ENCODE data around the gene ZNF804A.
"Not testable (repeated sequence)": the region's sequence is repeated elsewhere in the genome, so short reads cannot be mapped to it uniquely, and the experiment has no call there.

ZNF804A gene

DNA sequence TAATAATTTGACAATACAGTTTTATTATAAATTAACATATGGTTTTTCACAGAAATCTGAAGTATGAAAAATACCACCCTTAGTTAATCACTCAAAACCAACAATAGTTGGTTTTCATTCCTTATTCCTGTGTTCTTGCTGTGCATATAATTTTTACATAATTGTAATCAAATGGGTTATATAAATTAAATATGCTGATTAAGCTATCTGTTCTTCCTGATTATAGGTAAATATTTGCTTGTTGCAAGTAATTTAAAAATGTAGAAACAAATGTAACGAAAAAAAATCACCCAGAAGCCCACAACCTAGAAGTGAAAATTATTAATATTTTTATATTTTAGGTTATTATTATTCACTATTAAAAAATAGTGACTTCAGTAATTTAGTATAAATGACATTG is 98.3 kb downstream of the ZNF804A start:
- in situ Hi-C loops (cut with MboI; ENCODE audit: low sequenced_read_pairs): no loop called here
- Histone ChIP-seq H3K4me1 (0 out of 2 replicates have a peak, but pooled peaks cover 2% of the 10 kb centered on the region), H3K4me3 (no peak overlapping the region), H3K27me3 (ENCODE audit: low read depth) (no peaks in the 10 kb centered on the region), H3K36me3 (replicated peaks) (no peaks in the 10 kb centered on the region), H3K9me3 (no peaks in the 10 kb centered on the region)
- no peak for DNase-seq (ENCODE audit: low spot score in 2 of 2)

DNA sequence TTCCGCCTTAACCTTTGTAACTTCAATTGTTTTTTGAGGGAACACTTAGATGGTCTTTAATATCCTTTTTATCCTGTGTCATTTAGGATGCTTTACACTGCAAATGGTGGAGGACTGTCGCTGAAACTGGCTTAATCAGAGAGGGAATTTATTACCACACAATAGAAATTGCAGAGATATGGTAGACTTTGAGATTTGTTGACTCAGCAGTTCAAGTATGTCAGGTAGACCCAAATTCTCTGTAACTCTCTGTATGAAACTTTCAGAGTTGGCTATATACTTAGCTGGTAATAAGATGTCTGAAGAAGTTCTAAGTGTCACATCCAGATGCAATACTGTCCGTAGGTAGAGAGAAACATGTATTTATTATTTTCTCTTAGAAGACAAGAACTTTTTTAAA is 100.1 kb downstream of the ZNF804A start:
- DNase-seq (ENCODE audit: low spot score in 2 of 2): no peak
- H3K36me3 ChIP-seq (replicated peaks): no peaks in the 10 kb centered on the region
- H3K9me3 ChIP-seq: no peaks in the 10 kb centered on the region

DNA sequence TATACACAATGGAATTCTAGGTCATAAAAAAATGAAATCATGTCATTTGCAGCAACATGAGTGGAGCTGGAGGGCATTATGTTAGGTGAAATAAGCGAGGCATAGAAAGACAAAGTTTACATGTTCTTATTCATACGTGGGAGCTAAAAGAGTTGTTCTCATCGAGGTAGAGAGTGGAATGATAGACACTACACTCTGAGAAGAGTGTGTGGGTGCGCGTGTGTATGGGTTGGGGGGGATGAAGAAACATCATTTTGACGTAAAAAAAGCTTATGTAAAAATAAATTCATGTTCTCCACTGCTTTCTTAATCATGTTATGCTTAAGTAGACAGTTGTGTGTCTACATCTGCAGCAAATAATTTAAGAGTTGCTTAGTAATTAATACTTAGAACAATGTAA is 123.6 kb downstream of the ZNF804A start:
- in situ Hi-C loops (cut with MboI; ENCODE audit: low sequenced_read_pairs): no loop called here
- no peaks in the 10 kb centered on the region for H3K27me3 ChIP-seq (ENCODE audit: low read depth)
- H3K9me3 ChIP-seq: peaks cover 8% of the 10 kb centered on the region

More for the DNA sequence above, 100.1 kb downstream of the ZNF804A start:
- Histone ChIP-seq H3K4me3 (no peak overlapping the region), H3K27me3 (ENCODE audit: low read depth) (no peaks in the 10 kb centered on the region), H3K4me1 (0 out of 2 replicates have a peak, but pooled peaks cover 2% of the 10 kb centered on the region)
- in situ Hi-C loops (cut with MboI; ENCODE audit: low sequenced_read_pairs): no loop called here

DNA sequence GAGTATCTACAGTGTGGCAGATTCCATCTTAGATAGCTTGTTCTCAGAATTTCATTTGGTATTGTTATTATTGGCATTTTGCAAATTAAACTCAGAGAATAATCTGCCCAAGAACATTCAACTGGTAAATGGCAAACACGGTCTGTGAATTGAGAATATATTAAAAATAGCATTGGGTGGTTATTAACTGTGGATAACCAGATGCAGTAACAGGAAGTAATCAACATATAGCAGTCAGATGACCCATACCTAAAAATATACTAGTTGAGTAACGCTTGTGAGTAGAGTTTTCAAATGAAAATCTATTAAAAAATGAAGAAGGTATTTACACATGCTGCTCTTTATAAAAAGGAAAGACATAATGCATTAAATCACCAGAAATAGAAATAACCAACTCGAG is 129.5 kb downstream of the ZNF804A start:
- Histone ChIP-seq H3K4me3 (no peak overlapping the region), H3K36me3 (replicated peaks) (no peaks in the 10 kb centered on the region), H3K27me3 (ENCODE audit: low read depth) (no peaks in the 10 kb centered on the region), H3K4me1 (no peaks in the 10 kb centered on the region), H3K9me3 (no peaks in the 10 kb centered on the region)
- in situ Hi-C loops (cut with MboI; ENCODE audit: low sequenced_read_pairs): no loop called here
- DNase-seq (ENCODE audit: low spot score in 2 of 2): no peak

More for the DNA sequence above, 123.6 kb downstream of the ZNF804A start:
- no peaks in the 10 kb centered on the region for H3K4me1 ChIP-seq
- H3K36me3 ChIP-seq (replicated peaks): no peaks in the 10 kb centered on the region
- H3K4me3 ChIP-seq: no peak overlapping the region
- no peak for DNase-seq (ENCODE audit: low spot score in 2 of 2)

DNA sequence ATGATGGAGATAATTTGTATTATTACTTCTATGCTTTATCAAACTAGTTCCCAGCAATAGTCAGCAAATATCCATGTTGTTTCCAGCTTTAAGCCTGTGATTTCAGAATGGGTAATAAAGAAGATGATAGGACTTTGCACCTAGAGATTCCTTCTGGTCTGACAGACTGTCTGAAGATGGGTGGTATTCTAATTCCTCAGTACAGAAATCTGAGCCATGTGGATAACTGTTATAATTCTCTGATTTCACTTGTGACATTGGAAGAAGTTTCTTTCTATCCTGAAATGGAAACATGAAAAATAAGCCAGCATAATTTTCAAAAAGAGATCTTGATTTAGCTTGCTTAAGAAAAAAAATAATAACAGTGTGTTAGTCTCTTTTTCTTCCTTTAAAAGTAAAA is 130.1 kb downstream of the ZNF804A start:
- in situ Hi-C loops (cut with MboI; ENCODE audit: low sequenced_read_pairs): no loop called here

DNA sequence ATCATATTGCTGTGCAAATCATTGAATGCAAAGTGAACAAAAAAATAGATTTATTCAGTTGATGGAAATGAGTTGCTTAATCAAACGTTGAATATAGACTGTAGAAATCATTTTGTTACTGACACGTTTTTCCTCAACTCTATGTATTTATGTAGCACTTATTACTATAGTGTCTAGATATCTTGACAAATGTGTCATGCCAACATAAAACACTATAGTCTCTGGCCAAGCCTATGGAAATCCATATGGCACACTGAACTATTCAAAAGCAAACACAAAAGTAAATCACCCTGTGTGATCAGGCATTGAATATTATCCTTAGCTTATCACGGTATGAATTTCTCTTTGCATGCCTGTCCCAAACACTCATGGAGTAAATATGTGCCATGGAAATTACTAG is 131.3 kb downstream of the ZNF804A start:
- no peaks in the 10 kb centered on the region for H3K27me3 ChIP-seq (ENCODE audit: low read depth)
- no peaks in the 10 kb centered on the region for H3K4me1 ChIP-seq
- in situ Hi-C loops (cut with MboI; ENCODE audit: low sequenced_read_pairs): no loop called here
- DNase-seq (ENCODE audit: low spot score in 2 of 2): no peak
- no peaks in the 10 kb centered on the region for H3K36me3 ChIP-seq (replicated peaks)
- H3K9me3 ChIP-seq: no peaks in the 10 kb centered on the region
- no peak overlapping the region for H3K4me3 ChIP-seq

More for the DNA sequence above, 130.1 kb downstream of the ZNF804A start:
- H3K9me3 ChIP-seq: no peaks in the 10 kb centered on the region
- no peaks in the 10 kb centered on the region for H3K27me3 ChIP-seq (ENCODE audit: low read depth)
- H3K4me3 ChIP-seq: no peak overlapping the region
- no peaks in the 10 kb centered on the region for H3K36me3 ChIP-seq (replicated peaks)
- DNase-seq (ENCODE audit: low spot score in 2 of 2): no peak
- no peaks in the 10 kb centered on the region for H3K4me1 ChIP-seq

DNA sequence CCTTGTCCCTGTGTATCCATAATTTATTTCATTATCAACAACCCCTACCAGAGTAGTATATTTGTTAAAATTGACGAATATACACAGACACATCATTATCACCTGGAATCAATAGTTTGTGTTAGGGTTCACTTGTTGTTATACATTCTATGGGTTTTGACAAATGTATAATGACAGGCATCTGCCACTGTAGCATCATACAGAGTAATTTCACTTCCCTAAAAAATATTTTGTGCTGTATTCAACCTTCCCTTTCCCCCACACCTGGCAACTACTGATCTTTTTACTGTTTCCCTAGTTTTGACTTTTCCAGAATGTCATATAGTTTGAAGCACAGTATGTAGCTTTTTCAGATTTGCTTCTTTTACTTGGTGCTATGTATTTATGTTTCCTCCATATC is 132.0 kb downstream of the ZNF804A start:
- Histone ChIP-seq H3K4me1 (no peaks in the 10 kb centered on the region), H3K36me3 (replicated peaks) (no peaks in the 10 kb centered on the region), H3K9me3 (no peaks in the 10 kb centered on the region), H3K4me3 (no peak overlapping the region), H3K27me3 (ENCODE audit: low read depth) (no peaks in the 10 kb centered on the region)
- DNase-seq (ENCODE audit: low spot score in 2 of 2): no peak
- in situ Hi-C loops (cut with MboI; ENCODE audit: low sequenced_read_pairs): no loop called here

DNA sequence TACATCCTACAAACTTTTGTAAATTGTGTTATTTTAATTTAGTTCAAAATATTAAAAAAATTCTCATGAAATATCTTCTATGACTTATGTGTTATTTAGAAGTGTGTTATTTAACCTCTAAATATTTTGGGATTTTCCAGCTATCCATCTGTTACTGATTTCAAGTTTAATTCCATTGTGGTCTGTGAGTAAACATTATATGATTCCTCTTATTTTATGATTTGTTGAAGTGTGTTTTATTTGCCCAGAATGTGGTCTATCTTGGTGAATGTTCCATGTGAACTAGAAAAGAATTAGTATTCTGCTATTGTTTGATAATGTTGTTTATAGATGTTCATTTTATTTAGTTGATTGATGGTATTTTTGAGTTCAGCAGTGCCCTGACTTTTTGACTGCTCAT is 136.0 kb downstream of the ZNF804A start:
- no peak overlapping the region for H3K4me3 ChIP-seq
- no peaks in the 10 kb centered on the region for H3K36me3 ChIP-seq (replicated peaks)
- in situ Hi-C loops (cut with MboI; ENCODE audit: low sequenced_read_pairs): no loop called here
- H3K9me3 ChIP-seq: no peaks in the 10 kb centered on the region
- DNase-seq (ENCODE audit: low spot score in 2 of 2): no peak
- H3K4me1 ChIP-seq: no peaks in the 10 kb centered on the region
- H3K27me3 ChIP-seq (ENCODE audit: low read depth): no peaks in the 10 kb centered on the region

DNA sequence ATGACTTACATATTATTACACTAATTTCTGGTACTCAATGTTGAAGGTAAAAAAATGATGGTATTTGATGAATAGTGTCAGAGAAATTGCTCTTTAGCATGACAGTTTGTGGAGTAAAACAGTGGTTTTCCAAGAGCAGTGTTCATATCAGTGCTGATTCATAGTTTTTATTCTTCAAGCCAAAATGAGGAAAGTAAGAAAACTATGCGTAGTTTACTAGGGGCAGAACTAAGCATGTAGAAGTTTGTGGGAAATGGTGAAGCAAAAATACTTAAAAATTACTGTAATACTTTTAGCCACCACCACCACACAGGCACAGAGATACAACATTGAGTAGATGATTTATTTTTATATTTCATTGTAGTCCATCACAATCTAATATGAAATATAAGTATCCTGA is 137.3 kb downstream of the ZNF804A start:
- no peaks in the 10 kb centered on the region for H3K4me1 ChIP-seq
- no peak for DNase-seq (ENCODE audit: low spot score in 2 of 2)
- H3K27me3 ChIP-seq (ENCODE audit: low read depth): no peaks in the 10 kb centered on the region
- H3K4me3 ChIP-seq: no peak overlapping the region
- H3K9me3 ChIP-seq: no peaks in the 10 kb centered on the region
- in situ Hi-C loops (cut with MboI; ENCODE audit: low sequenced_read_pairs): no loop called here
- H3K36me3 ChIP-seq (replicated peaks): no peaks in the 10 kb centered on the region

DNA sequence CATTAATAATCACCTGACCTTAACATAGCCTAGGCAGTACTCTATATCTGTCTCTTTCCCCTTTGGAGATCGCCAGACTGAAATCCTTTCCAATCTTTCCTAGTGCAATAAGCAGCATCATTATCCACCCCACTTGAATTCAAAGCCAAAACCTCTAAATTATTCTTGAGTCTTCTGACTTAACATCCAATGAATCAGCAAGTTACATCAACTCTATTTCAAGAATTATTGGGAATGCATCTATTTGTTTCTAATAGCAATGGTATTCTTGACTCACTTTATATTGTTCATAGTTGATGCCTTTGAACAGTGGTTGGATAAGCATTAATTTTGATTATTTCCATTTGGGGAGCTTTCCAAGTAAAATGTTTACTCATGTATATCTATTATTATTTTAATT is 144.8 kb downstream of the ZNF804A start:
- H3K36me3 ChIP-seq (replicated peaks): no peaks in the 10 kb centered on the region
- in situ Hi-C loops (cut with MboI; ENCODE audit: low sequenced_read_pairs): no loop called here

DNA sequence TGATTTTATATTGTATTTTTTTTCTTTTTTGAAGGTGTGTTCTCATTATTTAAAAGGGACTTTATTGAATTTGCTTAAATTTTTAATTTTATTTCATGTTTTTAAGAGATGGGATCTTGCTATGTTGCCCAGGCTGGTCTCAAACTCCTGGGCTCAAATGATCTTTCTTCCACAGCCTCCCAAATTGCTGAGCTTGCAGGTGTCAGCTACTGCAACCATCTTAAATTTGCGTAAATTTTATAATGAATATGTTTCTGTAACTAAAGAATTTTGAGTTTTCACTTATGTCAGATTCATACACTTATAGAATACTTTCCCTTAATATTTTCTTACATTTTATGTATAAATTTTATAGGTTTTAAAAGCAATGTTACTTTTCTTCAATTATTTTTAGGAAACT is 157.8 kb downstream of the ZNF804A start:
- in situ Hi-C loops (cut with MboI; ENCODE audit: low sequenced_read_pairs): no loop called here
- Histone ChIP-seq H3K36me3 (replicated peaks) (no peaks in the 10 kb centered on the region), H3K27me3 (ENCODE audit: low read depth) (no peaks in the 10 kb centered on the region; the same call in 1 of the 2 replicates), H3K4me3 (no peak overlapping the region), H3K4me1 (no peaks in the 10 kb centered on the region), H3K9me3 (no peaks in the 10 kb centered on the region)
- DNase-seq (ENCODE audit: low spot score in 2 of 2): no peak

More for the DNA sequence above, 144.8 kb downstream of the ZNF804A start:
- Histone ChIP-seq H3K4me1 (no peaks in the 10 kb centered on the region), H3K27me3 (ENCODE audit: low read depth) (no peaks in the 10 kb centered on the region), H3K4me3 (no peak overlapping the region), H3K9me3 (no peaks in the 10 kb centered on the region)
- DNase-seq (ENCODE audit: low spot score in 2 of 2): no peak

DNA sequence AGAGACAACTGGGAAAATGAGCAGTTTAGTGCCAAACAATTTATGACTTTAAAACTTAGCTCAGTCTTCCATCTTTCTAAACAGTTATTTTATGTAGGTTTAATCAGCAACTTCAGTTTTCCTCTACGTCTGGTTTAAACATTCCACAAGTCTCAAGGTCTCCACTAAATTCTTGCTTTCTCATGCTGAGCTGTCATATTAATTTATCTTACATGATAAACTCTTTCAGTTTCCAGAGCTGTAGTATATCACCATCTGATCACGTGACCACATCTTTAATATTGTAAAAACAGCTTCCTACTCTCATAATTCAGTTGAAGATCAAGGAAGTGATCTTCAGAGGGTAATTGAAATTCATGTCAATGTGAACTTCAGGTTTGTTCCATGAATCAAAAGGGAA is 158.6 kb downstream of the ZNF804A start:
- DNase-seq (ENCODE audit: low spot score in 2 of 2): no peak
- H3K4me1 ChIP-seq: no peaks in the 10 kb centered on the region
- in situ Hi-C loops (cut with MboI; ENCODE audit: low sequenced_read_pairs): no loop called here

DNA sequence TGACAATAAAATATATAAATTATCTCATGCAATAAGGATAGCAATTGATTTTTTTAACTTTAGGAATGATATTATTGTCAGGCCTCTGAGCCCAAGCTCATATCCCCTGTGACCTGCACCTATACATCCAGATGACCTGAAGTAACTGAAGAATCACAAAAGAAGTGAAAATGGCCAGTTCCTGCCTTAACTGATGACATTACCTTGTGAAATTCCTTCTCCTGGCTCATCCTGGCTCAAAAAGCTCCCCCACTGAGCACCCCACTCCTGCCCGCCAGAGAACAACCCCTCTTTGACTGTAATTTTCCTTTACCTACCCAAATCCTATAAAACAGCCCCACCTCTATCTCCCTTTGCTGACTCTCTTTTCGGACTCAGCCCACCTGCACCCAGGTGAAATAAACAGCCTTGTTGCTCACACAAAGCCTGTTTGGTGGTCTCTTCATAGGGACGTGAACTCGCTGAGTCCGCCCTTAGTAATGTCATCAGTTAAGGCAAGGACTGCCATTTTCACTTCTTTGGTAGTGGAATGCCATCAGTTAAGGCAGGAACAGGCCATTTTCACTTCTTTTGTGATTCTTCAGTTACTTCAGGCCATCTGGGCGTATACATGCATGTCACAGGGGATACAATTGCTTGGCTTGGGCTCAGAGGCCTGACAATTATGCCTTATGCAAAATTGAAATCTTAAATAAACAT is 161.4 kb downstream of the ZNF804A start:
- H3K27me3 ChIP-seq (ENCODE audit: low read depth); DNase-seq (ENCODE audit: low spot score in 2 of 2); H3K4me3 ChIP-seq; H3K9me3 ChIP-seq; H3K4me1 ChIP-seq; H3K36me3 ChIP-seq (replicated peaks); in situ Hi-C loops (cut with MboI; ENCODE audit: low sequenced_read_pairs): not testable (repeated sequence)

More for the DNA sequence above, 158.6 kb downstream of the ZNF804A start:
- no peaks in the 10 kb centered on the region; the same call in 1 of the 2 replicates for H3K27me3 ChIP-seq (ENCODE audit: low read depth)
- no peaks in the 10 kb centered on the region for H3K36me3 ChIP-seq (replicated peaks)
- H3K9me3 ChIP-seq: no peaks in the 10 kb centered on the region
- H3K4me3 ChIP-seq: no peak overlapping the region

DNA sequence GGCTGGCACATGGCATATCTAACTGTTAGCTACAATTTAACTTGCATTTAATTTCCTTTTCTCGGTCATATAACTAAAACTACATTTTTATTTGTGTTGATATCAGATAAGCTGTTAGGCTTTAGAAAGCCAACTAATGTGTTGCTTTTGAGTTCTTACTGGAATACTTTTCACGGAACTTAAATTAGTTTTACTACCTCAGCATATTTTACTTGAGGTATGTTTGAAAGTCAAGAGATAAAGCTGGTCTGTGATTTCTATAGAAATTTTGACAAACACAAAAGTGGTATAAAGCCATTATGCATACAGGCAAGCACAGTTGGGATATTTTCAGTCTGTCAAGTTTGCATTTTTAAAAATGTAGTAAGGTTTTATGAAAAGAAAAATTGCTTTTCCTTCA is 162.6 kb downstream of the ZNF804A start:
- no peak for DNase-seq (ENCODE audit: low spot score in 2 of 2)
- in situ Hi-C loops (cut with MboI; ENCODE audit: low sequenced_read_pairs): no loop called here
- Histone ChIP-seq H3K27me3 (ENCODE audit: low read depth) (no peaks in the 10 kb centered on the region; the same call in 1 of the 2 replicates), H3K4me1 (no peaks in the 10 kb centered on the region), H3K4me3 (no peak overlapping the region), H3K36me3 (replicated peaks) (no peaks in the 10 kb centered on the region), H3K9me3 (no peaks in the 10 kb centered on the region)

Data from HAP-1 (cell line).